Measurements from ENCODE around the gene HELZ. TPM values are rescaled to one million over a fixed set of nuclear protein-coding genes. Genes with fewer than 3 reads are reported as not detected.

Gene HELZ
- polyA plus RNA-seq, 6 donors from 2014 or later, result 34.5 to 94.7 (median 75.5) TPM

GRCh38 chr17:67072885-67073284, 172.1 kb downstream of the HELZ start:
- Mint-ChIP-seq H3K4me3 (no peak overlapping the region), H3K9me3 (no peaks in the 10 kb centered on the region), H3K36me3 (peaks cover 0 to 19% of the 10 kb centered on the region in 2 donors), H3K4me1 (no peaks in the 10 kb centered on the region), H3K27me3 (no peaks in the 10 kb centered on the region), H3K27ac (peak overlapping the region in 1 of 6 donors; percentile 19)
- DNase-seq (no peak), ATAC-seq (ENCODE audit: low read depth in 2 of 2) (no peak)

GRCh38 chr17:67071595-67071994, 173.4 kb downstream of the HELZ start:
- Mint-ChIP-seq H3K27ac (no peak overlapping the region), H3K4me1 (no peaks in the 10 kb centered on the region), H3K27me3 (no peaks in the 10 kb centered on the region), H3K4me3 (no peak overlapping the region), H3K9me3 (no peaks in the 10 kb centered on the region), H3K36me3 (peaks cover 0 to 27% of the 10 kb centered on the region in 2 donors)
- no peak for DNase-seq
- ATAC-seq (ENCODE audit: low read depth in 2 of 2), result no peak

- no peaks in the 10 kb centered on the region for H3K4me1 Mint-ChIP-seq
- no peak overlapping the region for H3K4me3 Mint-ChIP-seq
- no peaks in the 10 kb centered on the region for H3K9me3 Mint-ChIP-seq
- H3K36me3 Mint-ChIP-seq, result peaks cover 0 to 23% of the 10 kb centered on the region in 2 donors
- no peak for ATAC-seq (ENCODE audit: low read depth in 2 of 2)
- DNase-seq, result no peak
- no peak overlapping the region for H3K27ac Mint-ChIP-seq
- no peaks in the 10 kb centered on the region for H3K27me3 Mint-ChIP-seq
Measured at GRCh38 chr17:67069603-67070136, 175.3 kb downstream of the HELZ start.

- Mint-ChIP-seq H3K27me3 (no peaks in the 10 kb centered on the region), H3K9me3 (no peaks in the 10 kb centered on the region), H3K4me3 (no peak overlapping the region), H3K36me3 (peaks cover 0 to 23% of the 10 kb centered on the region in 2 donors), H3K4me1 (no peaks in the 10 kb centered on the region), H3K27ac (no peak overlapping the region)
- DNase-seq (no peak), ATAC-seq (ENCODE audit: low read depth in 2 of 2) (no peak)
Measured at GRCh38 chr17:67068999-67069398, 176.0 kb downstream of the HELZ start.

GRCh38 chr17:67067571-67068482, 177.2 kb downstream of the HELZ start:
- ATAC-seq (ENCODE audit: low read depth in 2 of 2) (no peak), DNase-seq (no peak)
- Mint-ChIP-seq H3K27ac (no peak overlapping the region), H3K4me3 (no peak overlapping the region), H3K4me1 (no peaks in the 10 kb centered on the region), H3K36me3 (peaks cover 0 to 16% of the 10 kb centered on the region in 2 donors), H3K9me3 (peaks cover 0 to 2% (median 0%) of the 10 kb centered on the region in 7 donors), H3K27me3 (no peaks in the 10 kb centered on the region)

- H3K4me1 Mint-ChIP-seq, result no peaks in the 10 kb centered on the region
- peaks cover 0 to 2% (median 0%) of the 10 kb centered on the region in 7 donors for H3K9me3 Mint-ChIP-seq
- peak overlapping the region in 1 of 6 donors; percentile 85 for H3K27ac Mint-ChIP-seq
- ATAC-seq (ENCODE audit: low read depth in 2 of 2) (no peak), DNase-seq (no peak)
- H3K27me3 Mint-ChIP-seq, result no peaks in the 10 kb centered on the region
- peaks cover 0 to 14% of the 10 kb centered on the region in 2 donors for H3K36me3 Mint-ChIP-seq
- H3K4me3 Mint-ChIP-seq, result no peak overlapping the region
Measured at GRCh38 chr17:67066717-67067116, 178.3 kb downstream of the HELZ start.

GRCh38 chr17:67063141-67063540, 181.9 kb downstream of the HELZ start:
- H3K36me3 Mint-ChIP-seq, result peaks cover 8 to 11% of the 10 kb centered on the region in 2 donors
- DNase-seq, result no peak
- ATAC-seq (ENCODE audit: low read depth in 2 of 2), result no peak
- no peaks in the 10 kb centered on the region for H3K4me1 Mint-ChIP-seq
- H3K27ac Mint-ChIP-seq, result peak overlapping the region in 1 of 6 donors; percentile 26
- no peak overlapping the region for H3K4me3 Mint-ChIP-seq
- peaks cover 0 to 2% (median 0%) of the 10 kb centered on the region in 7 donors for H3K9me3 Mint-ChIP-seq
- no peaks in the 10 kb centered on the region for H3K27me3 Mint-ChIP-seq

- H3K4me3 Mint-ChIP-seq, result no peak overlapping the region
- H3K4me1 Mint-ChIP-seq, result peaks cover 5 to 11% (median 8%) of the 10 kb centered on the region in 3 donors
- ATAC-seq (ENCODE audit: low read depth in 2 of 2), result no peak
- H3K27me3 Mint-ChIP-seq, result no peaks in the 10 kb centered on the region
- peaks cover 0 to 14% of the 10 kb centered on the region in 2 donors for H3K36me3 Mint-ChIP-seq
- DNase-seq, result no peak
- no peak overlapping the region for H3K27ac Mint-ChIP-seq
- peaks cover 0 to 6% (median 0%) of the 10 kb centered on the region in 7 donors for H3K9me3 Mint-ChIP-seq
Measured at GRCh38 chr17:67059372-67059771, 185.6 kb downstream of the HELZ start.

- no peak for ATAC-seq (ENCODE audit: low read depth in 2 of 2)
- no peak overlapping the region for H3K4me3 Mint-ChIP-seq
- H3K4me1 Mint-ChIP-seq, result peaks cover 5 to 11% (median 8%) of the 10 kb centered on the region in 3 donors
- no peaks in the 10 kb centered on the region for H3K27me3 Mint-ChIP-seq
- peak overlapping the region in 1 of 6 donors; percentile 63 for H3K27ac Mint-ChIP-seq
- DNase-seq, result no peak
- peaks cover 0 to 15% of the 10 kb centered on the region in 2 donors for H3K36me3 Mint-ChIP-seq
- H3K9me3 Mint-ChIP-seq, result peaks cover 0 to 6% (median 0%) of the 10 kb centered on the region in 7 donors
Measured at GRCh38 chr17:67058036-67058435, 187.0 kb downstream of the HELZ start.

- H3K27me3 Mint-ChIP-seq, result no peaks in the 10 kb centered on the region
- H3K36me3 Mint-ChIP-seq, result peaks cover 0 to 15% of the 10 kb centered on the region in 2 donors
- DNase-seq (no peak), ATAC-seq (ENCODE audit: low read depth in 2 of 2) (no peak)
- H3K27ac Mint-ChIP-seq, result no peak overlapping the region
- peaks cover 0 to 6% (median 0%) of the 10 kb centered on the region in 7 donors for H3K9me3 Mint-ChIP-seq
- peaks cover 5 to 11% (median 8%) of the 10 kb centered on the region in 3 donors for H3K4me1 Mint-ChIP-seq
- no peak overlapping the region for H3K4me3 Mint-ChIP-seq
Measured at GRCh38 chr17:67056746-67057490, 188.1 kb downstream of the HELZ start.

- peaks cover 0 to 6% (median 0%) of the 10 kb centered on the region in 7 donors for H3K9me3 Mint-ChIP-seq
- peaks cover 0 to 15% of the 10 kb centered on the region in 2 donors for H3K36me3 Mint-ChIP-seq
- no peak for ATAC-seq (ENCODE audit: low read depth in 2 of 2)
- no peaks in the 10 kb centered on the region for H3K27me3 Mint-ChIP-seq
- H3K27ac Mint-ChIP-seq, result peak overlapping the region in 2 of 6 donors; percentile 44 to 84
- no peak for DNase-seq
- H3K4me1 Mint-ChIP-seq, result peaks cover 5 to 11% (median 8%) of the 10 kb centered on the region in 3 donors
- no peak overlapping the region for H3K4me3 Mint-ChIP-seq
Measured at GRCh38 chr17:67055811-67056745, 188.9 kb downstream of the HELZ start.

GRCh38 chr17:67055041-67055443, 190.0 kb downstream of the HELZ start:
- Mint-ChIP-seq H3K9me3 (peaks cover 0 to 5% (median 3%) of the 10 kb centered on the region in 7 donors), H3K27me3 (no peaks in the 10 kb centered on the region), H3K27ac (peak overlapping the region in 1 of 6 donors; percentile 56), H3K4me1 (peaks cover 5 to 11% (median 8%) of the 10 kb centered on the region in 3 donors), H3K36me3 (peaks cover 0 to 8% of the 10 kb centered on the region in 2 donors), H3K4me3 (peak overlapping the region in 1 of 8 donors; percentile 48)
- ATAC-seq (ENCODE audit: low read depth in 2 of 2), result no peak
- DNase-seq, result no peak

Data from naive B cell (primary cell).